HTERT RPE-1 (cell line): ENCODE results near the gene R3HDM2.

Experiments used
- in situ Hi-C: fragments of 300-500 bp; cut with MboI; formaldehyde crosslinking; loops from 4 replicates; pipeline ENCODE4 v1.14.3; 2020; ENCODE audit warnings: low sequenced_read_pairs

R3HDM2 gene

GRCh38 chr12:57243521-57244311 is 187.1 kb downstream of the R3HDM2 start:
- in situ Hi-C loops = no loop called here

- in situ Hi-C loops = no loop called here
These were observed 188.0 kb downstream of the R3HDM2 start for GRCh38 chr12:57242691-57243454.

- in situ Hi-C loops = no loop called here
These were observed 188.5 kb downstream of the R3HDM2 start for GRCh38 chr12:57242329-57242690.

DNA sequence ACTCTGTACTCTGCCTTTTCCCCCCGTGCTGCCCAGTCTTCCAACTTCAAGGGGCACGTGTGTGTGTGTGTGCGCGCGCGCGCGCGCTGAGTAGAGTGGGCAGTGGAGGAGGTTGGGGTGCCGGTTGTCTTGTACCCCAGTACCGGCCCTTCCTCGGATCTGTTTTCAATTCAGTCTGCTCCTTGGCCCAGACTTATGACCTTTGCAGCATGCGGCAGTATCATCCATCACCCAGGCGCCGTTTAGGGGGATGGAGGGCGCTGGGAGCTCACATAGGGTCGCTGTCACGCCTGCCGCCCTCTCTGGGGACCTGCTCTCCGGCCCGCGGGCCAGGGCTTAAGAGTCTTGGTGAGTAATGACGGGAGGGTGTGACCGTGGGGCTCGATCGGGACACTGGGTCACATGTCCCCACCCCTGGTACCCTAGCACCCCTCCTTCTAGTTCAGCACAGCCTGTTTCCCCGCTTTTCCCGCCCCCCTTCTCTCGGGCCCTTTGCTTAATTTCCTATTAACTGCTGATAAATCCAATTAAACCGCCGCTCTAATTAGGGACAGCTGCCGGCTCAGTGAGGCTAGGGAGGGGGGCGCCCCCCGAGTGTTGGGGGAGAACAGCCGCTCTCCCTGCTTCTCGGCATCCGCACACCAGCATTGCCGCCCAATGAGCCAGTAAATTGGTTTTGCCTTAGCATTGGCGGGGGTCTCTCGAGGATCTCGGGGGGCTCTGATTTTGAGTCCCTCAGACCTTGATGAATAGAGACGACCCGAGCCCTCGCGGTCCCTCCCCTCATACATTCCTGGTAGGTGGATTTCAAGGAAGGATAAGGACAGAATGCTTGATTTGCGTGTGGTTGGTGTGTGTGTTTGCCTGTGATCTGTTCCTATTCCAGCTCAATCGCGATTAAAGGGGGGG is 189.2 kb downstream of the R3HDM2 start:
- in situ Hi-C loops = no loop called here

DNA sequence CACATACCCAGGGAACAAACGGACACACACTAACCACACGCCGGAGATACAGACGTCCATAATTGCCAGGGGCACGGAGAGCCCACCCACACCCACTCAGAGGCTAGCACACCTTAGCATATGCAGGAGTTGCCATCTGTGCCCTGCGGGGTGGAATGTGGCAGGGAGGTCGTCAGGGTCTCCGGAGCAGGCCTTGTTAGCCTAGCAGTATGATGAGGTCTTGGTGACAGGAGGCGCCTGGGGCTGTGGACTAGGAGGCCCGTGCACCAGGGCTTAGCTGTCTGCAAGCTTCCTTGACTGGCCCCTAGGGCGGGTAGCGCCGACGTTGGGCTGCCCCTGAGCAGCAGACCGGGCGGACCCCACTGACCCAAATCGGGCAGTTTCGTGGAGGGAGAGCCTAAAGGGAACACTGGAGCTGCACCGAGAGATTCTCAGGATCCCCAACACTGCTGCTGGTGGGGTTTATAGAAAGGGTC is 189.9 kb downstream of the R3HDM2 start:
- in situ Hi-C loops = no loop called here

DNA sequence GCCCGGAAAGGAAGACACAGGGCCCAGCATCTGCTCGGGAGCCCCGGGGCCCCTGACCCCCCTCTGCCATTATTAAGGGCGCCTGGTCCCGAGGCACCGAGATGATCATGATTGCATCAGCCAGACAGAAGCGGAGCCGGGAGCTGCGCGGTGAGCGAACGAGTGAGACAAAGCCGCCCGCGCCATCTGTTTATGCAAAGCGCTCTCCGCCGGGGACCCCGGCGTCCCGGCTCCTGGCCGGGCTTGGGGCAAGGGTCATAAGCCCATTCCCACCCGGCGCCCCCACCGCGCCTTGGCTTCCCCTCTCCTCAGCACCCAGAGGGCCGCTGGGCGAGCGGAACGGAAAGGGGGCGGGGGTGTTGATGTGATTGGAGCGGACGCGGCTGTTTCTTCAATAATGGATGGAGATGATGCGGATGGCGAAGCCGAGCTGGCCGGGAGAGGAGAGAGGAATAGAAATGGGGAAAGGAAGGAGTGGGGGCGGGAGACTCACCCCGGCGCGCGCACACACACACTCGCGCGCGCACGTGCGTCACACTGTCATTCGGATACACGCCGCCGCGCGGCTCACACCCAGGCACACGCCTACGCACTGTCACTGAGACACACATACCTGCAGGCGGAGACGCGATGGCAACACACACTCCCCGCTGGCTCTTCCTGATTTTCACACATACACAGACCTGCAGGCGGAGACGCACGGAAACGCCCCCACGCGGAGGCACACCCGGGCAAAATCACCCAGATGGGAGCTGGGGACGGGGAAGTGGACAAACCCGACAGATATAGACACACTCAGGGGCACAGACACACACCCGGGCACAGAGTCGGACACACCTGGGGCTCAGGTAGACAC is 190.5 kb downstream of the R3HDM2 start:
- in situ Hi-C loops = no loop called here

GRCh38 chr12:57239587-57240065 is 191.2 kb downstream of the R3HDM2 start:
- in situ Hi-C loops = no loop called here

GRCh38 chr12:57238854-57239554 is 191.8 kb downstream of the R3HDM2 start:
- in situ Hi-C loops = no loop called here

GRCh38 chr12:57237932-57238853 is 192.7 kb downstream of the R3HDM2 start:
- in situ Hi-C loops = no loop called here

DNA sequence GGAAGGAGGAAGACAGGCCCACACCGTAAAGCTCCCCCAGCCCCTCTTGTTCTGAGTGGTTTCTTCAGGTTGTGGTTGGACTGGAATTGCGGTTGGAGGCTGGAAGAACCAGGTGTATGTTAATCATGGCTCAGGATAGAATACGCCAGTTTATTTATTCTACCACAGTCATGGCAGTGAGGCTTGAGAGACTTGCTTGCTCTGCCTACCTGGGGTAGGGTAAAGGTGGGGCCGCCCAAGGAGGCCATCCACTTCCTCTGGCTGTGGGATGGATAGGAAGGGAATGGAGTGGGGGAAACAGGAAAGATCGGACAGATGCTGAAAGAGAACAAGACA is 193.3 kb downstream of the R3HDM2 start:
- in situ Hi-C loops = no loop called here

GRCh38 chr12:57236925-57237595 is 193.8 kb downstream of the R3HDM2 start:
- in situ Hi-C loops = no loop called here

DNA sequence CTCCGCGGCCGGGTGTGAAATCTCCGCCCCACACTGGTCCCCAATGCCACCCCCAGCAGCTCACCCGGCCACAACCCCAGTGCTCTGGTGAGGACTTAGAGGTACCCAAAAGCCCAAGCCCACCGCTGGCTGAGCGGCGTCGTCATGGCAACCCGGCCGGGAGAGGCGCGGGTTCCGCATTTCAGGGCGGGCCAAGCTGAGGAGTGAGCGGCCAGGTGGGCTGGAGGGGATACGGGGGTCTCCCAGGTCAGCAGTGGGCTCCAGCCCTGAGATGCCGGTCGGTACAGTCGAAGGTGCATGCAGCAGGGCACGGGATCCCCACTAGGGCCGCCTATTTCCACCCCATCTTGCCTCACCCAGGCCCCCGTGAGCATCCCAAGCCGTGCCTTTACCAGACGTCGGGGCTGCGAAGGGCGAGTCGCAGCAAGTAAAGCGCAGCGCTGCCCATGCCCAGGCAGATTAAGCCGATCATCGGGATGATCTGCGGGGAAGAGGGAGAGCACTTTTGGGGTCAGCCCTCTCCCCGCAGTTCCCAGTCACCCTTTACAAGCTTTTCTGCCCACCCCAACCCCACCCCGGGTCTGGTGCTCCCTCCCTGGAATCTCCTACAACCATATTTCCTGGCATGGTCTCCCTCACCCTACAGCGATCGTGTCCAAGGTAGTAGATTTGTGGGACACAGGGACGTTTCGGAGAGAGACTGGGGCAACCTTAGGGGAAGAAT is 194.5 kb downstream of the R3HDM2 start:
- in situ Hi-C loops = no loop called here

- in situ Hi-C loops = no loop called here
These were observed 195.1 kb downstream of the R3HDM2 start for GRCh38 chr12:57235728-57236131.

GRCh38 chr12:57235017-57235727 is 195.7 kb downstream of the R3HDM2 start:
- in situ Hi-C loops = no loop called here

DNA sequence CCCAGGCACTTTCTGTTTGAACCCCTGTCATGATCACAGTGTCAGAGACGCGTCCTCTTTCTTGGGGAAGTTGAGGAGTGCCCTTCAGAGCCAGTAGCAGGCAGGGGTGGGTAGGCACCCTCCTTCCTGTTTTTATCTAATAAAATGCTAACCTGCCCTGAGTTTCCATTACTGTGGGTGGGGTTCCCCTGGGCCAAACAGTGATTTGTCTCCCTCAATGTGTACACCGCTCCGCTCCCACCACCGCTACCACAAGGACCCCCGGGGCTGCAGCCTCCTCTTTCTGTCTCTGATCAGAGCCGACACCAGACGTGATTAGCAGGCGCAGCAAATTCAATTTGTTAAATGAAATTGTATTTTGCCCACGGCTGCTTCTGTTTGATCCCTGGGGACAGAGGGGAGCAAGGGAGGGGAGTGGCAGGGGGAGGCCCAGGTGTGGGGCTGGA is 196.2 kb downstream of the R3HDM2 start:
- in situ Hi-C loops = no loop called here

- in situ Hi-C loops = no loop called here
These were observed 196.6 kb downstream of the R3HDM2 start for GRCh38 chr12:57234233-57234570.
